Endodermal cell (in vitro differentiated cells): ENCODE results near the gene GTF2IRD1. TPM values are rescaled to one million over a fixed set of nuclear protein-coding genes. Genes with fewer than 3 reads are reported as not detected.

ENCODE experiments used
- DNase-seq: peaks from one replicate; pipeline ENCODE4 v3.0.0-alpha.2; 2017
- H3K27ac ChIP-seq: 2 replicates; pipeline ENCODE4 v1.5.1; 2013; ENCODE audit warnings: mild to moderate bottlenecking, low read depth, low read length, moderate library complexity
- H3K27me3 ChIP-seq: 2 replicates; pipeline ENCODE4 v1.6.1; 2013; ENCODE audit warnings: mild to moderate bottlenecking, low read length, moderate library complexity; ENCODE audit not compliant: insufficient read depth, control insufficient read depth, poor library complexity, severe bottlenecking
- H3K36me3 ChIP-seq: 2 replicates; pipeline ENCODE4 v1.7.0; 2013; ENCODE audit warnings: mild to moderate bottlenecking, low read length, moderate library complexity; ENCODE audit not compliant: control insufficient read depth, insufficient read depth
- H3K4me1 ChIP-seq: one replicate; pipeline ENCODE4 v1.7.0; 2013; ENCODE audit warnings: low read length; ENCODE audit not compliant: control insufficient read depth, insufficient read depth
- H3K4me3 ChIP-seq: 2 replicates; pipeline ENCODE4 v1.5.1; 2013; ENCODE audit warnings: mild to moderate bottlenecking, low read length, moderate library complexity
- H3K9ac ChIP-seq: 2 replicates; pipeline ENCODE4 v1.6.1; 2013; ENCODE audit warnings: mild to moderate bottlenecking, low read length, moderate library complexity; ENCODE audit not compliant: poor library complexity, severe bottlenecking; ENCODE audit errors: extremely low read depth
- H3K9me3 ChIP-seq: 2 replicates; pipeline ENCODE4 v1.6.1; 2013; ENCODE audit warnings: mild to moderate bottlenecking, low read length, moderate library complexity; ENCODE audit not compliant: control insufficient read depth
- H3K27ac Mint-ChIP-seq: 2 replicates; pipeline ENCODE4 v1.8.0; 2020; ENCODE audit warnings: mixed read lengths
- H3K27me3 Mint-ChIP-seq: 2 replicates; pipeline ENCODE4 v1.8.0; 2021; ENCODE audit warnings: mild to moderate bottlenecking, mixed read lengths; ENCODE audit not compliant: insufficient read depth
- H3K36me3 Mint-ChIP-seq: 2 replicates; pipeline ENCODE4 v1.8.0; 2020; ENCODE audit warnings: low read depth, mixed read lengths
- H3K4me1 Mint-ChIP-seq: 2 replicates; pipeline ENCODE4 v1.8.0; 2020; ENCODE audit warnings: mixed read lengths
- H3K4me3 Mint-ChIP-seq: 2 replicates; pipeline ENCODE4 v1.8.0; 2020; ENCODE audit warnings: mild to moderate bottlenecking, moderate library complexity, mixed read lengths
- H3K9me3 Mint-ChIP-seq: 2 replicates; pipeline ENCODE4 v1.8.0; 2020; ENCODE audit warnings: mild to moderate bottlenecking, mixed read lengths
- CTCF ChIP-seq: fragments of 200-600 bp; sonication (generic); conservative IDR thresholded peaks from 2 replicates; pipeline ENCODE4 v1.5.0; 2021; ENCODE audit warnings: antibody characterized with exemption, mild to moderate bottlenecking
- WGBS, 2 experiments: methylation state at CpG; one replicate each; pipeline versions ENCODE4 v1.1.5 to v1.1.7; 2013; ENCODE audit warnings: missing lambda C conversion rate in 2 of 2, mixed read lengths in 1 of 2; ENCODE audit not compliant: insufficient coverage in 1 of 2, insufficient read length in 1 of 2; 5-methylcytosine and 5-hydroxymethylcytosine counted together
- total RNA-seq, 2 donors: library from RNA; stranded (reverse); fragmentation: NEBNext Ultra II Directional in 1 of 2; extraction: Animal tissue kit (Norgen Biotek cat#: 25700) in 1 of 2; gene quantifications; 2 replicates in 1 of 2; 3 replicates in 1 of 2; pipeline ENCODE4 v1.2.1, GENCODE V29; 2021

Gene GTF2IRD1
- total RNA-seq, 2 donors from 2014 or later, result 54.8 to 84.4 TPM

- H3K9me3 ChIP-seq, result no peaks in the 10 kb centered on the region
- no peaks in the 10 kb centered on the region for H3K27me3 Mint-ChIP-seq
- no peak overlapping the region for H3K4me3 Mint-ChIP-seq
- H3K36me3 ChIP-seq, result peaks cover 9% of the 10 kb centered on the region
- no peak overlapping the region for H3K9ac ChIP-seq
- H3K4me1 Mint-ChIP-seq, result peaks cover 10% of the 10 kb centered on the region
- no peak overlapping the region for H3K4me3 ChIP-seq
- H3K27ac ChIP-seq, result peak overlapping the region; percentile 97
- peaks cover 14% of the 10 kb centered on the region for H3K36me3 Mint-ChIP-seq
- H3K27me3 ChIP-seq, result no peaks in the 10 kb centered on the region
- no peak for TF ChIP-seq CTCF
- no peaks in the 10 kb centered on the region for H3K9me3 Mint-ChIP-seq
- WGBS, 2 experiments, result 94% methylated on average over 7 to 8 of the region's 8 CpGs
- no peak overlapping the region for H3K27ac Mint-ChIP-seq
- H3K4me1 ChIP-seq, result no peaks in the 10 kb centered on the region
- DNase-seq, result no peak
Measured at GRCh38 chr7:74481458-74482196, 27.9 kb downstream of the GTF2IRD1 start.

GRCh38 chr7:74482197-74482467 is 28.4 kb downstream of the GTF2IRD1 start:
- Histone ChIP-seq H3K9ac (no peak overlapping the region), H3K4me3 (no peak overlapping the region), H3K27ac (no peak overlapping the region), H3K4me1 (no peaks in the 10 kb centered on the region), H3K27me3 (no peaks in the 10 kb centered on the region), H3K9me3 (no peaks in the 10 kb centered on the region), H3K36me3 (peaks cover 9% of the 10 kb centered on the region)
- Mint-ChIP-seq H3K27ac (no peak overlapping the region), H3K27me3 (no peaks in the 10 kb centered on the region), H3K4me1 (peaks cover 10% of the 10 kb centered on the region), H3K4me3 (no peak overlapping the region), H3K36me3 (peaks cover 14% of the 10 kb centered on the region), H3K9me3 (no peaks in the 10 kb centered on the region)
- 91 to 100% methylated on average over 3 to 4 of the region's 4 CpGs for WGBS, 2 experiments
- no peak for DNase-seq
- no peak for TF ChIP-seq CTCF

GRCh38 chr7:74482629-74483401 is 29.1 kb downstream of the GTF2IRD1 start:
- Histone ChIP-seq H3K4me1 (no peaks in the 10 kb centered on the region), H3K4me3 (no peak overlapping the region), H3K36me3 (peaks cover 9% of the 10 kb centered on the region), H3K9me3 (no peaks in the 10 kb centered on the region), H3K27me3 (no peaks in the 10 kb centered on the region), H3K9ac (no peak overlapping the region), H3K27ac (peak overlapping the region; percentile 68)
- no peak for DNase-seq
- H3K27me3 Mint-ChIP-seq, result no peaks in the 10 kb centered on the region
- peak overlapping the region; percentile 16 for H3K27ac Mint-ChIP-seq
- H3K4me3 Mint-ChIP-seq, result no peak overlapping the region
- no peaks in the 10 kb centered on the region for H3K9me3 Mint-ChIP-seq
- 94% methylated on average over 14 to 16 of the region's 16 CpGs for WGBS, 2 experiments
- TF ChIP-seq CTCF, result no peak
- H3K36me3 Mint-ChIP-seq, result peaks cover 14% of the 10 kb centered on the region
- peaks cover 9% of the 10 kb centered on the region for H3K4me1 Mint-ChIP-seq
